ENCODE data around the gene PRKAB1. TPM values are rescaled to one million over a fixed set of nuclear protein-coding genes. Genes with fewer than 3 reads are reported as not detected.

The PRKAB1 gene
- total and polyA plus RNA-seq, 2 experiments from 2014 or later: 16.3 to 31.0 TPM

GRCh38 chr12:119689935-119690500, 22.1 kb downstream of the PRKAB1 start:
- H3K27ac Mint-ChIP-seq: no peak overlapping the region
- no peaks in the 10 kb centered on the region for H3K36me3 ChIP-seq (ENCODE audit: insufficient read depth)
- no peak overlapping the region for H3K4me3 Mint-ChIP-seq
- TF ChIP-seq, protein P1, sequence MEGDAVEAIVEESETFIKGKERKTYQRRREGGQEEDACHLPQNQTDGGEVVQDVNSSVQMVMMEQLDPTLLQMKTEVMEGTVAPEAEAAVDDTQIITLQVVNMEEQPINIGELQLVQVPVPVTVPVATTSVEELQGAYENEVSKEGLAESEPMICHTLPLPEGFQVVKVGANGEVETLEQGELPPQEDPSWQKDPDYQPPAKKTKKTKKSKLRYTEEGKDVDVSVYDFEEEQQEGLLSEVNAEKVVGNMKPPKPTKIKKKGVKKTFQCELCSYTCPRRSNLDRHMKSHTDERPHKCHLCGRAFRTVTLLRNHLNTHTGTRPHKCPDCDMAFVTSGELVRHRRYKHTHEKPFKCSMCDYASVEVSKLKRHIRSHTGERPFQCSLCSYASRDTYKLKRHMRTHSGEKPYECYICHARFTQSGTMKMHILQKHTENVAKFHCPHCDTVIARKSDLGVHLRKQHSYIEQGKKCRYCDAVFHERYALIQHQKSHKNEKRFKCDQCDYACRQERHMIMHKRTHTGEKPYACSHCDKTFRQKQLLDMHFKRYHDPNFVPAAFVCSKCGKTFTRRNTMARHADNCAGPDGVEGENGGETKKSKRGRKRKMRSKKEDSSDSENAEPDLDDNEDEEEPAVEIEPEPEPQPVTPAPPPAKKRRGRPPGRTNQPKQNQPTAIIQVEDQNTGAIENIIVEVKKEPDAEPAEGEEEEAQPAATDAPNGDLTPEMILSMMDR (conservative IDR thresholded peaks at IDR 0.05; ENCODE audit: low read depth in 2 of 2): no peak
- TF ChIP-seq EZH2 (IDR thresholded peaks at IDR 0.05; ENCODE audit: low read depth, unreplicated experiment): no peak
- TF ChIP-seq ZNF331 (CRISPR knock-in tag; IDR thresholded peaks at IDR 0.05; ENCODE audit: low read depth): no peak
- no peak for TF ChIP-seq POLR2AphosphoS5 (IDR thresholded peaks at IDR 0.05; ENCODE audit: low read depth)
- TF ChIP-seq EZH2phosphoT487 (IDR thresholded peaks at IDR 0.05; ENCODE audit: unreplicated experiment): no peak
- no peak for TF ChIP-seq ZNF462 (CRISPR knock-in tag; IDR thresholded peaks at IDR 0.05)
- no peak for TF ChIP-seq STAT1 (IDR thresholded peaks at IDR 0.05; ENCODE audit: unreplicated experiment)
- TF ChIP-seq ZNF114 (CRISPR knock-in tag; IDR thresholded peaks at IDR 0.05): no peak
- TF ChIP-seq, protein P2, sequence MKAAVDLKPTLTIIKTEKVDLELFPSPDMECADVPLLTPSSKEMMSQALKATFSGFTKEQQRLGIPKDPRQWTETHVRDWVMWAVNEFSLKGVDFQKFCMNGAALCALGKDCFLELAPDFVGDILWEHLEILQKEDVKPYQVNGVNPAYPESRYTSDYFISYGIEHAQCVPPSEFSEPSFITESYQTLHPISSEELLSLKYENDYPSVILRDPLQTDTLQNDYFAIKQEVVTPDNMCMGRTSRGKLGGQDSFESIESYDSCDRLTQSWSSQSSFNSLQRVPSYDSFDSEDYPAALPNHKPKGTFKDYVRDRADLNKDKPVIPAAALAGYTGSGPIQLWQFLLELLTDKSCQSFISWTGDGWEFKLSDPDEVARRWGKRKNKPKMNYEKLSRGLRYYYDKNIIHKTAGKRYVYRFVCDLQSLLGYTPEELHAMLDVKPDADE (IDR thresholded peaks at IDR 0.05): no peak
- no peak for TF ChIP-seq NANOG (IDR thresholded peaks at IDR 0.05; ENCODE audit: borderline replicate concordance)
- TF ChIP-seq CREB1 (CRISPR knock-in tag; IDR thresholded peaks at IDR 0.05; ENCODE audit: low read depth): no peak
- no peak for TF ChIP-seq JUNB (IDR thresholded peaks at IDR 0.05; ENCODE audit: unreplicated experiment)
- TF ChIP-seq, protein P3, sequence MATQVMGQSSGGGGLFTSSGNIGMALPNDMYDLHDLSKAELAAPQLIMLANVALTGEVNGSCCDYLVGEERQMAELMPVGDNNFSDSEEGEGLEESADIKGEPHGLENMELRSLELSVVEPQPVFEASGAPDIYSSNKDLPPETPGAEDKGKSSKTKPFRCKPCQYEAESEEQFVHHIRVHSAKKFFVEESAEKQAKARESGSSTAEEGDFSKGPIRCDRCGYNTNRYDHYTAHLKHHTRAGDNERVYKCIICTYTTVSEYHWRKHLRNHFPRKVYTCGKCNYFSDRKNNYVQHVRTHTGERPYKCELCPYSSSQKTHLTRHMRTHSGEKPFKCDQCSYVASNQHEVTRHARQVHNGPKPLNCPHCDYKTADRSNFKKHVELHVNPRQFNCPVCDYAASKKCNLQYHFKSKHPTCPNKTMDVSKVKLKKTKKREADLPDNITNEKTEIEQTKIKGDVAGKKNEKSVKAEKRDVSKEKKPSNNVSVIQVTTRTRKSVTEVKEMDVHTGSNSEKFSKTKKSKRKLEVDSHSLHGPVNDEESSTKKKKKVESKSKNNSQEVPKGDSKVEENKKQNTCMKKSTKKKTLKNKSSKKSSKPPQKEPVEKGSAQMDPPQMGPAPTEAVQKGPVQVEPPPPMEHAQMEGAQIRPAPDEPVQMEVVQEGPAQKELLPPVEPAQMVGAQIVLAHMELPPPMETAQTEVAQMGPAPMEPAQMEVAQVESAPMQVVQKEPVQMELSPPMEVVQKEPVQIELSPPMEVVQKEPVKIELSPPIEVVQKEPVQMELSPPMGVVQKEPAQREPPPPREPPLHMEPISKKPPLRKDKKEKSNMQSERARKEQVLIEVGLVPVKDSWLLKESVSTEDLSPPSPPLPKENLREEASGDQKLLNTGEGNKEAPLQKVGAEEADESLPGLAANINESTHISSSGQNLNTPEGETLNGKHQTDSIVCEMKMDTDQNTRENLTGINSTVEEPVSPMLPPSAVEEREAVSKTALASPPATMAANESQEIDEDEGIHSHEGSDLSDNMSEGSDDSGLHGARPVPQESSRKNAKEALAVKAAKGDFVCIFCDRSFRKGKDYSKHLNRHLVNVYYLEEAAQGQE (IDR thresholded peaks at IDR 0.05; ENCODE audit: unreplicated experiment): no peak
- no peaks in the 10 kb centered on the region for H3F3A ChIP-seq (replicated peaks; ENCODE audit: low read depth)
- no peaks in the 10 kb centered on the region; the same call in none of the 2 replicates for H4K20me1 ChIP-seq (replicated peaks; ENCODE audit: insufficient read depth)
- ATAC-seq (no peak), DNase-seq (ENCODE audit: low spot score) (no peak)
- no peaks in the 10 kb centered on the region for H3K79me2 ChIP-seq (replicated peaks; ENCODE audit: insufficient read depth)
- H3K4me2 ChIP-seq: no peak overlapping the region
- peaks cover 8% of the 10 kb centered on the region; the same call in 1 of the 3 replicates for H3K4me1 Mint-ChIP-seq
- H3K9me3 Mint-ChIP-seq: no peaks in the 10 kb centered on the region
- no peaks in the 10 kb centered on the region for H3K9me2 ChIP-seq (ENCODE audit: insufficient read depth)
- no peak overlapping the region for H3K27ac ChIP-seq (ENCODE audit: low read depth)
- H3K27me3 ChIP-seq (ENCODE audit: insufficient read depth): no peaks in the 10 kb centered on the region
- H3K27me3 Mint-ChIP-seq (ENCODE audit: insufficient read depth, low read depth, poor library complexity): peaks cover 3% of the 10 kb centered on the region
- H2AFZ ChIP-seq: no peak overlapping the region
- peaks cover 45% of the 10 kb centered on the region for H3K36me3 Mint-ChIP-seq (ENCODE audit: low read depth)
- H3K4me1 ChIP-seq (ENCODE audit: insufficient read depth): no peaks in the 10 kb centered on the region
- no peak overlapping the region for H3K4me3 ChIP-seq

All from GM23338 (cell line).